ENCODE data around the gene PLEKHF1. TPM values are rescaled to one million over a fixed set of nuclear protein-coding genes. Genes with fewer than 3 reads are reported as not detected.

The PLEKHF1 gene
- total and polyA plus RNA-seq, 7 donors, result 1.2 to 34.6 (median 19.4) TPM

DNA sequence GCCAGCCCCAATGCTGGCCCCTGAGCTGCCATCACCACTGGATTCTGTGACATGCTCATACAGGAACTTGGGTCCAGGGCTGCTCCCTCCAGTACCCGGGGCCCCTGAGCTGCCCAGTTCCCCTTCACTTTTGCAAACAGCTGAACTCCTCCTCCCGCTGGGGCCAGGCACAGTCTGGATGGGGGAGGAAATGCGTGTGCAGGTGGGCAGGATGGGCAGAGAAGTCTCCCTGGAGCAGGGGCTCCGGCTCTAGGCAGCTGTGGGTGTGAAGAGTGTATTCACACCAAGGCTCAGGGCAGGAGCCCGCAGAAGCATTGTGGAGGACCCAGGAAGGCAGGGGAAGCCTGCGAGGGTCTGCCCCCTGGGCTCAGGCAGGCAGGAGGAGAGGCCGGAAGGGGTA, 46.8 kb upstream of the PLEKHF1 start:
- H3K4me1 ChIP-seq, result no peaks in the 10 kb centered on the region
- no peak overlapping the region for H3K4me3 ChIP-seq
- no peaks in the 10 kb centered on the region for H3K9me3 ChIP-seq
- peaks cover 0 to 34% (median 19%) of the 10 kb centered on the region in 4 donors for H3K36me3 ChIP-seq
- DNase-seq, result no peak
- peaks cover 0 to 13% (median 0%) of the 10 kb centered on the region in 3 donors for H3K27me3 ChIP-seq
- intact Hi-C loops (cut with DNase I), result no loop called here
- WGBS, 2 donors, result 77 to 84% methylated on average over 7 of the region's 7 CpGs
- TF ChIP-seq EP300 (IDR thresholded peaks at IDR 0.05) (no peak), CTCF (IDR thresholded peaks at IDR 0.05) (no peak), POLR2A (IDR thresholded peaks at IDR 0.05) (no peak), POLR2AphosphoS5 (IDR thresholded peaks at IDR 0.05) (no peak)
- no peak overlapping the region for H3K27ac ChIP-seq

- intact Hi-C loops (cut with DNase I), result no loop called here
These were observed 46.4 kb upstream of the PLEKHF1 start for GRCh38 chr19:29618871-29619270.

DNA sequence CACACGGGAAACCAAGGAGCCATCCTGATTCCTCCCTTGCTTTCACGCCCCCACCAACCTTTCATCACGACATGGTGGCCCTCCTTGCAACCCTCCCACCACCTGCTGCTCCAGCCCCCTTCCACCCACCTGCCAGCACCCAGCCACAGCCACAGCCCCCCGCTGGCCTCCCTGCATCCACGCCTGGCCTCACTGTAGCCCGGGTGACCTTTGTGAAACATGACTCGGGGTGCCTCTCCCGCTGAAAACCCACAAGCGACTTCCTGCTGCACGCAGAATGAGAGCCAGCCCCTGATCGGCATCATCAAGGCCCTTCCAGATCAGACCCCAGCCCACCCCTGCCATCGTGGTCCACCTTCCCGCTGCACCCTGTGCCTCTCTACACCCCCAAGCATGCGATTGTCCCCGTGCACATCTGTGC, 44.3 kb upstream of the PLEKHF1 start:
- H3K4me1 ChIP-seq, result no peaks in the 10 kb centered on the region
- DNase-seq, result no peak
- TF ChIP-seq POLR2AphosphoS5 (IDR thresholded peaks at IDR 0.05) (no peak), EP300 (IDR thresholded peaks at IDR 0.05) (no peak), CTCF (IDR thresholded peaks at IDR 0.05) (no peak), POLR2A (IDR thresholded peaks at IDR 0.05) (no peak)
- WGBS, 2 donors, result 37 to 72% methylated on average over 15 of the region's 15 CpGs
- H3K36me3 ChIP-seq, result peaks cover 0 to 8% (median 3%) of the 10 kb centered on the region in 4 donors
- no peaks in the 10 kb centered on the region for H3K9me3 ChIP-seq
- no peak overlapping the region for H3K4me3 ChIP-seq
- H3K27ac ChIP-seq, result no peak overlapping the region
- intact Hi-C loops (cut with DNase I), result no loop called here
- H3K27me3 ChIP-seq, result peaks cover 0 to 13% (median 0%) of the 10 kb centered on the region in 3 donors

More at GRCh38 chr19:29618871-29619270, 46.4 kb upstream of the PLEKHF1 start:
- Histone ChIP-seq H3K4me3 (no peak overlapping the region), H3K9me3 (no peaks in the 10 kb centered on the region), H3K27me3 (peaks cover 0 to 13% (median 0%) of the 10 kb centered on the region in 3 donors), H3K4me1 (no peaks in the 10 kb centered on the region), H3K27ac (no peak overlapping the region), H3K36me3 (peaks cover 0 to 29% (median 15%) of the 10 kb centered on the region in 4 donors)
- WGBS, 2 donors, result 50 to 68% methylated on average over 7 of the region's 7 CpGs
- no peak for DNase-seq
- no peak for TF ChIP-seq POLR2AphosphoS5 (IDR thresholded peaks at IDR 0.05)
- TF ChIP-seq EP300 (IDR thresholded peaks at IDR 0.05), result no peak

- Histone ChIP-seq H3K4me1 (no peaks in the 10 kb centered on the region), H3K4me3 (no peak overlapping the region), H3K27me3 (peaks cover 0 to 13% (median 0%) of the 10 kb centered on the region in 3 donors), H3K27ac (no peak overlapping the region), H3K36me3 (no peaks in the 10 kb centered on the region), H3K9me3 (no peaks in the 10 kb centered on the region)
- 65 to 73% methylated on average over 23 of the region's 23 CpGs for WGBS, 2 donors
- intact Hi-C loops (cut with DNase I), result no loop called here
- DNase-seq, result no peak
- no peak for TF ChIP-seq POLR2A (IDR thresholded peaks at IDR 0.05)
- TF ChIP-seq POLR2AphosphoS5 (IDR thresholded peaks at IDR 0.05), result no peak
- no peak for TF ChIP-seq EP300 (IDR thresholded peaks at IDR 0.05)
- no peak for TF ChIP-seq CTCF (IDR thresholded peaks at IDR 0.05)
These were observed 42.8 kb upstream of the PLEKHF1 start for GRCh38 chr19:29622166-29623070.

GRCh38 chr19:29623726-29624488, 41.4 kb upstream of the PLEKHF1 start:
- H3K4me3 ChIP-seq, result no peak overlapping the region
- H3K36me3 ChIP-seq, result no peaks in the 10 kb centered on the region
- TF ChIP-seq POLR2AphosphoS5 (IDR thresholded peaks at IDR 0.05), result no peak
- TF ChIP-seq CTCF (IDR thresholded peaks at IDR 0.05), result no peak
- no peak for TF ChIP-seq POLR2A (IDR thresholded peaks at IDR 0.05)
- no peak for TF ChIP-seq EP300 (IDR thresholded peaks at IDR 0.05)
- intact Hi-C loops (cut with DNase I), result no loop called here
- H3K4me1 ChIP-seq, result no peaks in the 10 kb centered on the region
- no peaks in the 10 kb centered on the region for H3K9me3 ChIP-seq
- H3K27me3 ChIP-seq, result peaks cover 0 to 13% (median 0%) of the 10 kb centered on the region in 3 donors
- H3K27ac ChIP-seq, result no peak overlapping the region
- 70 to 79% methylated on average over 18 of the region's 18 CpGs for WGBS, 2 donors
- no peak for DNase-seq
